IMR-90 (cell line): Measurements from ENCODE around the gene PRM2. TPM values are rescaled to one million over a fixed set of nuclear protein-coding genes. Genes with fewer than 3 reads are reported as not detected.

Source experiments
- ATAC-seq: fragments of 200-7000 bp; cut with Tn5 transposase; 2 replicates; pipeline ENCODE4 v1.9.1; 2020; ENCODE audit warnings: low read depth, mild to moderate bottlenecking, moderate library complexity
- BruUV-seq: library from RNA; stranded (reverse); fragments of 400-500 nt; replicated peaks from 2 replicates; lab custom pipeline; 2021; lab: Mats Ljungman, UMichigan
- CTCF ChIA-PET: fragments of 300-600 bp; formaldehyde crosslinking; extraction: SDS; loops from one replicate; lab custom pipeline; 2021; ENCODE audit warnings: antibody characterized with exemption; lab: Yijun Ruan, JAX
- POLR2A ChIA-PET: fragments of 300-600 bp; sonication (Branson Sonifier 250); formaldehyde crosslinking; loops from one replicate; lab custom pipeline; 2022; ENCODE audit warnings: antibody characterized with exemption; ENCODE audit not compliant: unreplicated experiment; lab: Charles Lee
- DNase-seq: peaks from one replicate; pipeline ENCODE4 v3.0.0; 2013
- H2AFZ ChIP-seq: replicated peaks from 2 replicates; pipeline ENCODE3; 2013; ENCODE audit warnings: low read length, mild to moderate bottlenecking; ENCODE audit not compliant: poor library complexity
- H2AK5ac ChIP-seq: 2 replicates; pipeline ENCODE4 v1.6.1; 2013; ENCODE audit warnings: low read depth, low read length, inconsistent platforms
- H2AK9ac ChIP-seq: replicated peaks from 2 replicates; pipeline ENCODE3; 2013; ENCODE audit warnings: mild to moderate bottlenecking, low read depth, low read length, moderate library complexity; ENCODE audit not compliant: poor library complexity
- H2BK120ac ChIP-seq: 2 replicates; pipeline ENCODE4 v1.6.1; 2013; ENCODE audit warnings: low read depth, low read length, inconsistent platforms
- H2BK15ac ChIP-seq: 3 replicates; pipeline ENCODE4 v1.6.1; 2013; ENCODE audit warnings: low read depth, low read length, inconsistent platforms
- H2BK20ac ChIP-seq: 2 replicates; pipeline ENCODE4 v1.6.1; 2013; ENCODE audit warnings: low read depth, mild to moderate bottlenecking, inconsistent platforms, low read length, moderate library complexity
- H2BK5ac ChIP-seq: 2 replicates; pipeline ENCODE4 v1.6.1; 2013; ENCODE audit warnings: mild to moderate bottlenecking, low read depth, low read length, inconsistent platforms; ENCODE audit not compliant: poor library complexity, severe bottlenecking
- H3K14ac ChIP-seq: replicated peaks from 2 replicates; pipeline ENCODE4 v1.6.1; 2013; ENCODE audit warnings: low read depth, low read length, inconsistent platforms
- H3K18ac ChIP-seq: 2 replicates; pipeline ENCODE4 v1.6.1; 2013; ENCODE audit warnings: low read depth, low read length, control low read depth
- H3K23ac ChIP-seq: 2 replicates; pipeline ENCODE4 v1.6.1; 2013; ENCODE audit warnings: low read depth, low read length, inconsistent platforms
- H3K27ac ChIP-seq: 2 replicates; pipeline ENCODE4 v1.5.1; 2013; ENCODE audit warnings: mild to moderate bottlenecking, control low read depth, low read length; ENCODE audit not compliant: insufficient read depth
- H3K27me3 ChIP-seq: 2 replicates; pipeline ENCODE4 v1.6.1; 2013; ENCODE audit warnings: low read length; ENCODE audit not compliant: control insufficient read depth, insufficient read depth
- H3K36me3 ChIP-seq: 2 replicates; pipeline ENCODE4 v1.6.1; 2013; ENCODE audit warnings: low read length, mixed read lengths; ENCODE audit not compliant: control insufficient read depth, insufficient read depth
- H3K4ac ChIP-seq: 2 replicates; pipeline ENCODE4 v1.6.1; 2013; ENCODE audit warnings: low read depth, low read length, inconsistent platforms
- H3K4me1 ChIP-seq: 2 replicates; pipeline ENCODE4 v1.6.1; 2013; ENCODE audit warnings: low read length, mixed read lengths; ENCODE audit not compliant: control insufficient read depth, insufficient read depth
- H3K4me2 ChIP-seq: 2 replicates; pipeline ENCODE4 v1.6.1; 2013; ENCODE audit warnings: low read depth, mild to moderate bottlenecking, control low read depth, low read length, moderate library complexity
- H3K4me3 ChIP-seq: 2 replicates; pipeline ENCODE4 v1.5.1; 2013; ENCODE audit warnings: low read depth, mild to moderate bottlenecking, control low read depth, low read length, moderate library complexity; ENCODE audit not compliant: insufficient read depth
- H3K56ac ChIP-seq: 2 replicates; pipeline ENCODE4 v1.6.1; 2013; ENCODE audit warnings: low read length, inconsistent platforms; ENCODE audit not compliant: insufficient read depth; ENCODE audit errors: extremely low read depth
- H3K79me1 ChIP-seq, 2 experiments: 2 replicates each; pipeline ENCODE4 v1.6.1; 2013; ENCODE audit warnings: low read length in 2 of 2, inconsistent platforms in 1 of 2, low read depth in 1 of 2
- H3K9ac ChIP-seq: 2 replicates; pipeline ENCODE4 v1.6.1; 2013; ENCODE audit warnings: low read depth, low read length, control low read depth
- H3K9me1 ChIP-seq: 2 replicates; pipeline ENCODE4 v1.6.1; 2013; ENCODE audit warnings: low read length, inconsistent platforms; ENCODE audit not compliant: insufficient read depth
- H3K9me3 ChIP-seq: 2 replicates; pipeline ENCODE4 v1.6.1; 2013; ENCODE audit warnings: low read length; ENCODE audit not compliant: control insufficient read depth, insufficient read depth
- H4K20me1 ChIP-seq: 2 replicates; pipeline ENCODE4 v1.6.1; 2013; ENCODE audit warnings: low read length, inconsistent platforms; ENCODE audit not compliant: insufficient read depth
- H4K5ac ChIP-seq: 2 replicates; pipeline ENCODE4 v1.6.1; 2013; ENCODE audit warnings: mild to moderate bottlenecking, low read depth, low read length, control low read depth
- H4K8ac ChIP-seq, 2 experiments: 2 replicates each; pipeline ENCODE4 v1.6.1; 2013; ENCODE audit warnings: low read depth in 2 of 2, low read length in 2 of 2, control low read depth in 1 of 2, inconsistent platforms in 1 of 2
- H4K91ac ChIP-seq: 2 replicates; pipeline ENCODE4 v1.6.1; 2013; ENCODE audit warnings: low read depth, low read length, inconsistent platforms; ENCODE audit not compliant: insufficient read depth
- CEBPB ChIP-seq: IDR thresholded peaks from 2 replicates; pipeline ENCODE4 v1.6.1; 2012; ENCODE audit warnings: low read depth, low read length, improper control_type of control experiment
- MXI1 ChIP-seq: IDR thresholded peaks from 2 replicates; pipeline ENCODE4 v1.6.1; 2012; ENCODE audit warnings: low read depth, mild to moderate bottlenecking, low read length, moderate library complexity, borderline replicate concordance
- RFX5 ChIP-seq: IDR thresholded peaks from 2 replicates; pipeline ENCODE4 v1.8.0; 2012; ENCODE audit warnings: low read depth, mild to moderate bottlenecking, low read length, moderate library complexity
- WGBS, 2 experiments: methylation state at CpG; one replicate each; pipeline versions ENCODE4 v1.1.5 to v1.1.7; 2013; ENCODE audit warnings: missing lambda C conversion rate in 2 of 2; ENCODE audit not compliant: insufficient read length in 1 of 2; ENCODE audit errors: extremely low coverage in 2 of 2; 5-methylcytosine and 5-hydroxymethylcytosine counted together
- dilution Hi-C: fragments of 300-500 bp; cut with HindIII; formaldehyde crosslinking; loops from one replicate; pipeline ENCODE4 v1.14.3; 2018; ENCODE audit warnings: low sequenced_read_pairs; ENCODE audit not compliant: unreplicated experiment
- in situ Hi-C: fragments of 300-500 bp; cut with MboI; formaldehyde crosslinking; loops from 3 replicates; pipeline ENCODE4 v1.14.3; 2019; ENCODE audit warnings: low sequenced_read_pairs, inconsistent platforms, mixed read lengths
- intact Hi-C: fragments of 100-400 bp; cut with micrococcal nuclease; formaldehyde crosslinking; loops from 2 replicates; pipeline ENCODE4 v1.10.0; 2022
- polyA plus RNA-seq, 3 experiments: library from polyadenylated mRNA; depleted of rRNA; stranded (reverse); fragments of >200 nt; gene quantifications; 2 replicates each; pipeline ENCODE4 v1.2.3, GENCODE V29; 2012; ENCODE audit warnings: low replicate concordance in 1 of 3
- total RNA-seq: library from RNA; depleted of rRNA; stranded (reverse); fragments of >200 nt; gene quantifications from 2 replicates; pipeline ENCODE4 v1.2.3, GENCODE V29; 2012

Gene PRM2
- total and polyA plus RNA-seq, 2 of the 4 experiments (the other 2 are of a cell fraction) = not detected

DNA sequence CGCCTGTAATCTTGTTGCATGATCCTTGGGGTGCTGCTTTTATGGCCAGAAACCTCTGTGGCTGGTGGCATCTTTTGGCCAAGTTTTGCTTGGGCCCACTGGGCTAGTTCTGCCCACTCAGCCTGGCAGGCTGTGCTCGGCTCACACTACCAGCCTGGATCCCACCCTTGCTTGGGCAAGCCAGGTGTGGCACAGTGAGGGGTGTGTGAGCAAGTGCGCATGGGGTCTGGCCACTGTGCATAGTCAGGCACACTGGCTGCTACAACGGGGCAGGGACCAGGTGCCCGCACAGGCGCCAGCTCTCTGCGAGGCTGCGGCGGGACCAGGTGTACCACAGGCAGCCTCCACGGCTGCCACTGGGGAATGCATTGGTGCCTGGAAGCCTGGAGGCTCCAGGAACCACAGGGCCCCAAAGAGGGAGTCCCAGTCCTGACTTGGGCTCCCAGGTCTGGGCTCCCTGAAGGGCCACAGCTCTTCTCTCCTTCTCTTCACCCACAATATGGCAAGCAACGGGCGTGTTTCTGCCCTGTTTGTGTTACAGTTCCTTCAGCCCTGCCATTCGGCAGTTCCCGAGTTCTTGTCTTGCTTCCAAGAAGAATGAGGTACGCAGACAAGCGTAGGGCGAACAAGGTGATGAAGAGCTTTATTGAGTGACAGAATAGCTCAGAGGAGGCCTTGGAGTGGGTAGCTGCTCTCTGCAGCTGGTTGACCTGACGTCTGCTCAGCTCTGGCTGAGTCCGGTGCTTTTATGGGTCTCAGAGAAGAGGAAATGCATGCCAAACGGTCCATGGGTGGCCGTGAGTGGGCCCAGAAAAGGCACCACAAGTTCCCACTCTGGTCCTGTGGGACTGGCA lies 31.6 kb upstream of the PRM2 start (continued):
- no peak for TF ChIP-seq RFX5

DNA sequence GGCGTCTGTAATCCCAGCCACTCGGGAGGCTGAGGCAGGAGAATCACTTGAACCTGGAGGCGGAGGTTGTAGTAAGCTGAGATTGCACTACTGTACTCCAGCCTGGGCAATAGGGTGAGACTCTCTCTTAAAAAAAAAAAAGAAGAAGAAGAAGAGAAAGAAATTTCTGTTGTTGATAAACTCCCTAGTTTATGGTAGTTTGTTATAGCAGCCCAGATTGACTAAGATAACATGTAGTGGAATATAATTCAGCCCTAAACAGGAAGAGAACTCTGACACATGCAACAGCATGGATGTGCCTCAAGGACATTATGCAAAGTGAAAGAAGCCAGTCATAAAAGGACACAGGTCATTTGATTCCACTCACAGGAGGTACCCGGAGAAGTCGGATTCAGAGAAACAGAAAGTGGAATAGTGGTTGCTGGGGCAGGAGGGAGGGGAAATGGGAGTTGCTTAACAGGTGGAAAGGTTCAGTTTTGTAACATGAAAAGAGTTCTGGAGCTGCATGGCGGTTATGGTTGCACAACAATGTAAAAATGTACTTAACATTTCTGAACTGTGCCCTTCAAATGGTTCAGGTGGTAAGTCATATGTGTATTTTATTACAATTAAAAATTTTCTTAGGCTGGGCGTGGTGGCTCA lies 30.8 kb upstream of the PRM2 start:
- no peak overlapping the region for H3K4me2 ChIP-seq
- no peak overlapping the region for H2AK5ac ChIP-seq
- H3K9me3 ChIP-seq = no peaks in the 10 kb centered on the region
- no peaks in the 10 kb centered on the region for H4K20me1 ChIP-seq
- in situ Hi-C loops = loop anchor here (5.0 kb wide), 1 partner anchor 45 kb away; no protein-coding TSS in a partner anchor
- H2BK20ac ChIP-seq = no peak overlapping the region
- H2AK9ac ChIP-seq = no peak overlapping the region
- H3K18ac ChIP-seq = no peak overlapping the region
- H2BK5ac ChIP-seq = no peak overlapping the region
- no peaks in the 10 kb centered on the region for H3K36me3 ChIP-seq
- BruUV-seq = no TSS peak
- no peak overlapping the region for H2AFZ ChIP-seq
- ChIA-PET POLR2A (no interaction called here), CTCF (no interaction called here)
- DNase-seq = no peak
- no peak overlapping the region for H2BK120ac ChIP-seq
- H2BK15ac ChIP-seq = no peak overlapping the region
- H3K27ac ChIP-seq = no peak overlapping the region
- no peak overlapping the region for H3K56ac ChIP-seq
- no peak overlapping the region for H3K14ac ChIP-seq
- H3K79me1 ChIP-seq = no peaks in the 10 kb centered on the region
- H4K5ac ChIP-seq = no peak overlapping the region
- H4K91ac ChIP-seq = no peak overlapping the region
- 100% methylated on average over 1 of the region's 7 CpGs; no CpG with 5 or more reads in 1 of the 2 experiments for WGBS, 2 experiments
- H3K9me1 ChIP-seq = 0 out of 2 replicates have a peak, but pooled peaks cover 8% of the 10 kb centered on the region
- 0 out of 2 replicates have a peak, but pooled peaks have one; percentile 17 for TF ChIP-seq CEBPB
- TF ChIP-seq MXI1 = no peak
- H3K4ac ChIP-seq = no peak overlapping the region
- no peak overlapping the region for H4K8ac ChIP-seq
- no peaks in the 10 kb centered on the region for H3K27me3 ChIP-seq
- no peak overlapping the region for H3K23ac ChIP-seq
- peaks cover 4% of the 10 kb centered on the region for H3K4me1 ChIP-seq
- intact Hi-C loops = no loop called here
- no peak overlapping the region for H3K9ac ChIP-seq
- no peak overlapping the region for H3K4me3 ChIP-seq
- ATAC-seq = no peak
- dilution Hi-C loops = no loop called here
